CD4-positive, alpha-beta T cell (primary cell): Measurements from ENCODE around the gene KCNQ4. TPM values are rescaled to one million over a fixed set of nuclear protein-coding genes. Genes with fewer than 3 reads are reported as not detected.

ENCODE experiments used
- ATAC-seq: fragments of 200-7000 bp; cut with Tn5 transposase; one replicate; pipeline ENCODE4 v1.10.0; 2022; ENCODE audit warnings: mild to moderate bottlenecking; ENCODE audit not compliant: poor library complexity
- CTCF ChIA-PET: fragments of 350-600 bp; sonication (Branson Sonifier 250); formaldehyde crosslinking; loops from one replicate; lab custom pipeline; 2021; ENCODE audit warnings: antibody characterized with exemption, inconsistent platforms; lab: Charles Lee
- POLR2A ChIA-PET: fragments of 350-600 bp; sonication (Branson Sonifier 250); formaldehyde crosslinking; loops from one replicate; lab custom pipeline; 2021; ENCODE audit warnings: antibody characterized with exemption, inconsistent platforms; lab: Charles Lee
- DNase-seq, 14 experiments: peaks; one replicate each; pipeline ENCODE4 v3.0.0-alpha.2; 2013 to 2020; ENCODE audit warnings: mixed read lengths in 2 of 14
- H3K27ac ChIP-seq, 2 donors: one replicate each; pipeline versions ENCODE4 v1.5.1 to v1.7.0; 2013; ENCODE audit warnings: low read length in 2 of 2, low read depth in 1 of 2, mild to moderate bottlenecking in 1 of 2
- H3K27me3 ChIP-seq, 2 experiments: 1 replicate in 1 of 2; 2 replicates in 1 of 2; pipeline versions ENCODE4 v1.6.1 to v1.7.0; 2013; ENCODE audit warnings: low read length in 2 of 2, control low read depth in 1 of 2, mild to moderate bottlenecking in 1 of 2, moderate library complexity in 1 of 2; ENCODE audit not compliant: insufficient read depth in 2 of 2, control insufficient read depth in 1 of 2
- H3K36me3 ChIP-seq: one replicate; pipeline ENCODE4 v1.6.1; 2013; ENCODE audit warnings: low read length, control low read depth; ENCODE audit not compliant: insufficient read depth
- H3K4me1 ChIP-seq: one replicate; pipeline ENCODE4 v1.6.1; 2013; ENCODE audit warnings: low read length, control low read depth; ENCODE audit not compliant: insufficient read depth
- H3K4me3 ChIP-seq: one replicate; pipeline ENCODE4 v1.5.1; 2013; ENCODE audit warnings: mild to moderate bottlenecking, low read length, moderate library complexity
- H3K9me3 ChIP-seq, 2 experiments: 1 replicate in 1 of 2; 2 replicates in 1 of 2; pipeline versions ENCODE4 v1.6.1 to v1.7.0; 2013; ENCODE audit warnings: low read length in 2 of 2, mild to moderate bottlenecking in 2 of 2, control low read depth in 1 of 2, moderate library complexity in 1 of 2; ENCODE audit not compliant: control insufficient read depth in 1 of 2, insufficient read depth in 1 of 2
- H3K27ac Mint-ChIP-seq: one replicate; pipeline ENCODE4 v1.8.0; 2020; ENCODE audit warnings: mixed read lengths
- H3K27me3 Mint-ChIP-seq: one replicate; pipeline ENCODE4 v1.8.0; 2021; ENCODE audit warnings: mixed read lengths
- H3K36me3 Mint-ChIP-seq: one replicate; pipeline ENCODE4 v1.8.0; 2021; ENCODE audit warnings: low read depth, mixed read lengths
- H3K4me1 Mint-ChIP-seq: one replicate; pipeline ENCODE4 v1.8.0; 2021; ENCODE audit warnings: low read depth, mixed read lengths
- H3K4me3 Mint-ChIP-seq: one replicate; pipeline ENCODE4 v1.8.0; 2020; ENCODE audit warnings: mild to moderate bottlenecking, mixed read lengths
- H3K9me3 Mint-ChIP-seq: one replicate; pipeline ENCODE4 v1.8.0; 2020; ENCODE audit warnings: mixed read lengths
- CTCF ChIP-seq: fragments of 200-600 bp; IDR thresholded peaks from one replicate; pipeline ENCODE4 v1.8.0; 2022; ENCODE audit warnings: antibody characterized with exemption, mild to moderate bottlenecking
- intact Hi-C, 2 experiments: fragments of 100-400 bp; cut with DNase I in 1 of 2; cut with micrococcal nuclease in 1 of 2; formaldehyde crosslinking; loops; one replicate each; pipeline versions ENCODE4 v1.15.1 to v1.9.0; 2023 to 2025; cut with DNase I, micrococcal nuclease
- total RNA-seq, 174 experiments: library from RNA in 2 of 174; stranded (reverse) in 2 of 174; gene quantifications; one replicate each; pipeline ENCODE4 v1.2.3 and lab custom pipeline; 2021 to 2026

KCNQ4 gene
- total RNA-seq, 2 experiments from 2014 or later: 0.25 to 0.30 TPM

GRCh38 chr1:40831001-40831732, 47.6 kb downstream of the KCNQ4 start:
- no peak for ATAC-seq
- H3K27me3 ChIP-seq: no peaks in the 10 kb centered on the region
- POLR2A ChIA-PET: interaction anchor here (1.9 kb wide), 1 partner anchor 10 kb away, joined by 4 read pairs; no protein-coding TSS in a partner anchor
- Mint-ChIP-seq H3K27me3 (no peaks in the 10 kb centered on the region), H3K4me3 (no peak overlapping the region), H3K4me1 (peaks cover 5% of the 10 kb centered on the region), H3K9me3 (no peaks in the 10 kb centered on the region), H3K27ac (no peak overlapping the region), H3K36me3 (no peaks in the 10 kb centered on the region)
- DNase-seq: no peak
- CTCF ChIA-PET: interaction anchor here (0.6 to 0.8 kb wide), 2 partner anchors 57 to 1721 kb away, joined by 3 to 4 read pairs; no protein-coding TSS in a partner anchor
- intact Hi-C loops: no loop called here
- H3K27ac ChIP-seq: no peak overlapping the region
- no peak overlapping the region for H3K4me3 ChIP-seq
- no peak for TF ChIP-seq CTCF
- H3K9me3 ChIP-seq: no peaks in the 10 kb centered on the region
- H3K36me3 ChIP-seq: no peaks in the 10 kb centered on the region
- H3K4me1 ChIP-seq: peaks cover 3% of the 10 kb centered on the region

GRCh38 chr1:40833979-40834378, 50.4 kb downstream of the KCNQ4 start:
- no peaks in the 10 kb centered on the region for H3K36me3 ChIP-seq
- intact Hi-C loops: no loop called here
- H3K9me3 ChIP-seq: peaks cover 0 to 4% of the 10 kb centered on the region in 2 experiments
- no peaks in the 10 kb centered on the region for H3K4me1 ChIP-seq
- ChIA-PET CTCF (no interaction called here), POLR2A (no interaction called here)
- H3K4me3 ChIP-seq: no peak overlapping the region
- DNase-seq: no peak
- no peaks in the 10 kb centered on the region for H3K36me3 Mint-ChIP-seq
- no peak overlapping the region for H3K27ac ChIP-seq
- no peaks in the 10 kb centered on the region for H3K9me3 Mint-ChIP-seq
- no peak for TF ChIP-seq CTCF
- no peak overlapping the region for H3K4me3 Mint-ChIP-seq
- H3K27me3 Mint-ChIP-seq: no peaks in the 10 kb centered on the region
- H3K27ac Mint-ChIP-seq: no peak overlapping the region
- peaks cover under 1% of the 10 kb centered on the region for H3K4me1 Mint-ChIP-seq
- no peak for ATAC-seq
- no peaks in the 10 kb centered on the region for H3K27me3 ChIP-seq

GRCh38 chr1:40834968-40835545, 51.5 kb downstream of the KCNQ4 start:
- intact Hi-C loops: no loop called here
- Histone ChIP-seq H3K9me3 (peaks cover 0 to 4% of the 10 kb centered on the region in 2 experiments), H3K36me3 (no peaks in the 10 kb centered on the region), H3K27ac (no peak overlapping the region), H3K4me1 (peaks cover 5% of the 10 kb centered on the region), H3K27me3 (no peaks in the 10 kb centered on the region), H3K4me3 (no peak overlapping the region)
- no peaks in the 10 kb centered on the region for H3K36me3 Mint-ChIP-seq
- no peaks in the 10 kb centered on the region for H3K9me3 Mint-ChIP-seq
- no peak for ATAC-seq
- CTCF ChIA-PET: no interaction called here
- POLR2A ChIA-PET: no interaction called here
- H3K27ac Mint-ChIP-seq: no peak overlapping the region
- H3K4me1 Mint-ChIP-seq: peaks cover 11% of the 10 kb centered on the region
- no peaks in the 10 kb centered on the region for H3K27me3 Mint-ChIP-seq
- H3K4me3 Mint-ChIP-seq: no peak overlapping the region
- DNase-seq: no peak
- TF ChIP-seq CTCF: no peak
